Activated CD8-positive, alpha-beta memory T cell treated with anti-CD3 and anti-CD28 coated beads, Interleukin-2, amount 50 U/mL, for 4 hours (primary cell): ENCODE results near the gene IPO5.
"Not testable (repeated sequence)": the region's sequence is repeated elsewhere in the genome, so short reads cannot be mapped to it uniquely, and the experiment has no call there.

Source experiments
- DNase-seq: peaks from one replicate; pipeline ENCODE4 v3.0.0-alpha.2; 2020

IPO5 gene

DNA sequence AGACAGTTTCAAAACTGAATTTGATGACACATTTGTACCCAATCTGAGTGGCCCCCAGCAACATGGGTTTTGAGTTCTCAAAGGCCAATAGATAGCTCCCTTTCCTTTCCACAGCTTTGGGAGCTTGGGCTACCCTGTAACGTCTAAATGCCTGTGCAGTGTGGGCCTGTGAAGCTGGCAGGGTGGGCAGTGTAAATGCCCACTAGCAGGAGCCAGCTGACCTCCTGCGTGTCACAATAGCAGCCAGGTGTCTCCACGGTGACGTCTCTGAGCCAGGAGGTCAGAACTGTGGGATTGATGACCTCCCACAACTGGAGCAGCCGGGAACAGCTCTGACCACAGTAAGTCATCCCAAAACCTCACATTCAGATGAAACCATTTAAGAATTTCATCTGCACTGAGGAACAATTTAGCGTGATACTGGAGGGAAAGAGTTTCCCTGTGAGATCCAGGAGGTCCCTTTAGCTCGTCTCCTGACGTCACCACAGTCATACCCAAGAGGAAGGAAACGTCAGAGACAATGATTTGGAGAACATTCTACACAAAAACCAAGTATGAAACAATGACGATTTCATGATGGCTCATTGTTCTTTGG, at the start of gene IPO5:
Gene IPO5, plus strand, starts transcription at position 300 of the 595 bp plus-strand sequence. CDS start 23,022 bp downstream, outside the sequence.
- no peak for DNase-seq

GRCh38 chr13:97904059-97904458, 49.4 kb upstream of the IPO5 start:
- no peak for DNase-seq

- no peak for DNase-seq
These were observed 48.0 kb upstream of the IPO5 start for GRCh38 chr13:97905517-97905916.

DNA sequence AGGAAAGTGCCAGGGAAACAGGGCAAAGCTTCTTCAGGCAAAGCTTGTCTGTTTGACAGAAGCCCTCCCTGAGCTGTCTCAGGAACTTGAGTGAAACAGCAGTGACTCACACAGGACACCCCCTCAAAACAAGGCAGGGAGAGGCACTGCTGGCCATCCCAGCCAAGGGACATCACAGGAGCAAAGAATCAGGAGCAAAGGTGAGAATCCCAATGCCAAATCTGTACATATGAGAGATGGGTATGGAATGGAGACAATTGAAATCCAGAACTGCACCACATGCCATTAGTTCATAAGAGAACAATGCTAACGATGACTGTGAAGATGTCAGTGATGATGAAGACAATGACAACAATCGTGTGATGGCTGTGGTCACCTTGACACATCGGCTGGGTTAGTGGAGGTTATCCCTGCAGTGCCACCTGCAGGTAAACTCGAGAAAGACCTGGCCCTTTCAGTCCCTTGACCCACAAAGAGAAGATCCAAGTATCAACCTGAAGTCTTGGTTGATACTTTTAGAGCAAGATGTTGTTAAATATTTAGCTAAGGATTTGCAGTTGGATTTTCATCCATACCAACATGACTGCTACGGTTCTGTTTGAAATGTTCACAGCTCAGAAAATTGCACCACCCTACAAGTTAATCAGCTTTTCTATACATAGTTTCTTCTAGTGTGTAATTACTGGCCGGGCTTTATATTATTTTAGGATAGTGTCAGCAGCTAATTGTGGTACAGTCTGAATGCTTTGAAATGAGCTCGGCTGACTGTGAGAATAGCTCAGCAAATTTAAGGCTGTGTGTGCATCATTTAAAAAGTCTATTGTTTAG, 42.0 kb upstream of the IPO5 start:
- no peak for DNase-seq

DNA sequence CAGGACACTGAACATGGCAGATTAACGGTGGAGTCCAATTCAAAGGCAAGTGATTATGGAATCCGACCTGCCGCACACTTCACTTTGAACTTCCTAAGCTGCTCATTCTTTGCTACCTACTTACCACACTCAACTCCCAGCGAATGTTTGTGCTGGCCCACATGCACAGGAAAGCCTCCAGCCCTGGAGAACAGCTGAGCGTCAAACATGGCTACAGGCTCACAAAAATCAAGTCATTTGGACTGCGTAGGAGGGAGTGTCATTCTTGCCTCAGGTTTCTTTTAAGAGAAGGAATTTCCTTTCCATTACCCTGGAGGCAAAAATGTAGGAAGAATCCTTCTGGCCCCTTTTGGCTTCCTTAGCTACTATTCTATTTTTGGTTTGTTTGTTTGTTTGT, 41.3 kb upstream of the IPO5 start:
- DNase-seq = no peak

DNA sequence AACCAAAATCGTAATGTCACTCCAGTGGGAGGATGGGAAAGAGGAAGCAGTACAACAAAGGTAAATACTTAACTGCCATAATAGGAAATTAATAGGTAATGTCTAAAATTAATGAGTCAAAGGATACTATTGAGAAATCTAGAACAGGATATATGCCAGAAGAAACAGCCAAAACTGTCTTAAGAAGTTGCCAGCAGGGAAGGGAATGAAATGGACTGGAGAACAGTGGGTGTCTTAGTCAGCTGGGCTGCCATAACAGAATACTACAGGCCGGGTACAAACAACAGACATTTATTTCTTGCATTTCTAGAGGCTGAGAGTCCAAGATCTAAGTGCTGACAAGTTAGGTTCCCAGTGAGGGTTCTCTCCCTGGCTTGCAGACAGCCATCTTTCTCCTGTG, 40.3 kb upstream of the IPO5 start:
- DNase-seq = no peak

GRCh38 chr13:97914540-97914939, 38.9 kb upstream of the IPO5 start:
- no peak for DNase-seq

GRCh38 chr13:97921176-97921816, 32.2 kb upstream of the IPO5 start:
- no peak for DNase-seq

GRCh38 chr13:97928301-97928700, 25.2 kb upstream of the IPO5 start:
- DNase-seq = no peak

DNA sequence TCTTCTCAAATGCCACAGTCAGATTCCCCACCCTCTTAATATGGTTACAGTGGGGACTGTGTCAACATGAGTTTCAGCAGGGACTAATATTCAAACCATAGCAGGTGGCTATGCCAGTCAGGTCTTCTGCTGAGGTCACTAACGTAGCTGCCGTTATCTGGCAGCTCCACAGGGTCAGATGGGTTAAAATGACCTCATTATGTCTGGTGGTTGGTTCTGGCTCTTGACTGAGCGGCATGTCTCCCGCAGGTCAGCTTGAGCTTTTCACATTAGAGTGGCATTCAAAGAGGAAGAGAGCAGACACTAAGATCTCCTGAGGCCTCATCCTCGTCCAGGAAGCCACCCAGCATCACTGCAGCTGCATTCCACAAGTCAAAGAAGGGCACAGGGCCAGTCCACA, 21.4 kb upstream of the IPO5 start:
- no peak for DNase-seq

- DNase-seq = no peak
These were observed 20.8 kb upstream of the IPO5 start for GRCh38 chr13:97932647-97933046.

DNA sequence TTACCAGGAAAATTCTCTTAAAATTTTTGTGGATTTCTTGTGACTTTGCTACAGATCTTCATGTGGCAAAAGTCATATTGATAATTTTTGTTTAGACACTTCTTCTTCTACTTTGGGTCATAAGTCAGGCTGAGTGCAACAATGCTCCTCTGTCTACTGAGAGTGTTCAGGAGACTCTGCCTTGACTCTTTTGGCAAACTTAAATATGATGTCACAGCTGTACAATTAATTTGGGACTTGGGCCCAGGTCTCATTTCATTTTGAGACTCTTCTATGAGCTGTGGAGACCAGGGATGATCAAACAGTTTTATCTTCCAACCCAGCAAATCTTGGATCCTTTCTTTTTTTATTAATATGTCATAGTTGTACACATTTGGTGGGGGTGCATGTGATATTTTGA, 19.7 kb upstream of the IPO5 start:
- no peak for DNase-seq

DNA sequence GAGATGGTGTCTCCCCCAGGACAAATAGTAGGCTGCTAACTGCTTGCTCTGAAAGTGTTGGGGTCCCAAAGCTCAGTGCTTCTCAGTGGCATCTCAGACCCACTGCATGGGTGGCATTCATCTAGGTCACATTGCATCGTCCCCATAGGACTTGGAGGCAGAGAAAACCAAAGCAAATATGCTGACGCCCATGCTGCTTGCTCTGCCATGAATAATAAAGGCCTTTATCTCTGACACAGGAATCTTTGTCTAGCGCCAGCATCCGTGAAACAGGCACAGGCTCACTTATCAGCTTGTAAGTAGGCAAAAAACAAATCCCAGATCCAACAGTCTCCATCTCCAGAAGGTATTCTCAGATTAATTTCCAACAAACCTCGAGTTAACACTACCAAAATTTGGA, 18.9 kb upstream of the IPO5 start:
- no peak for DNase-seq

- DNase-seq = no peak
These were observed 18.4 kb upstream of the IPO5 start for GRCh38 chr13:97935071-97935470.

GRCh38 chr13:97936036-97936435, 17.4 kb upstream of the IPO5 start:
- DNase-seq = no peak

GRCh38 chr13:97938706-97939475, 14.6 kb upstream of the IPO5 start:
- no peak for DNase-seq

GRCh38 chr13:97944396-97945029, 9.0 kb upstream of the IPO5 start:
- no peak for DNase-seq

- no peak for DNase-seq
These were observed 8.1 kb upstream of the IPO5 start for GRCh38 chr13:97945342-97945741.

GRCh38 chr13:97945792-97946419, 7.6 kb upstream of the IPO5 start:
- no peak for DNase-seq

- DNase-seq = no peak
These were observed 6.4 kb upstream of the IPO5 start for GRCh38 chr13:97946951-97947588.

- no peak for DNase-seq
These were observed 5.4 kb upstream of the IPO5 start for GRCh38 chr13:97948041-97948440.

GRCh38 chr13:97949316-97949715, 4.2 kb upstream of the IPO5 start:
- DNase-seq = not testable (repeated sequence)
